ENCODE measurements around the gene PHAF1.
"Not testable (repeated sequence)": the region's sequence is repeated elsewhere in the genome, so short reads cannot be mapped to it uniquely, and the experiment has no call there.

PHAF1 gene

GRCh38 chr16:67105246-67105645 lies 4.5 kb upstream of the PHAF1 start:
- DNase-seq = no peak

- no peak for DNase-seq
These were observed 3.9 kb upstream of the PHAF1 start for GRCh38 chr16:67105881-67106280.

- DNase-seq = no peak
These were observed 1.3 kb upstream of the PHAF1 start for GRCh38 chr16:67108489-67108888.

GRCh38 chr16:67108931-67109406 lies 772 bp upstream of the PHAF1 start:
- DNase-seq = no peak

- DNase-seq = no peak
These were observed 2.3 kb downstream of the PHAF1 start for GRCh38 chr16:67111951-67112444.

GRCh38 chr16:67112591-67113399 lies 3.1 kb downstream of the PHAF1 start:
- DNase-seq = no peak

GRCh38 chr16:67114793-67115192 lies 5.1 kb downstream of the PHAF1 start:
- no peak for DNase-seq

GRCh38 chr16:67115639-67116038 lies 5.9 kb downstream of the PHAF1 start:
- peak; percentile 90 for DNase-seq

GRCh38 chr16:67116388-67117311 lies 6.9 kb downstream of the PHAF1 start:
- no peak for DNase-seq

- DNase-seq = no peak
These were observed 8.0 kb downstream of the PHAF1 start for GRCh38 chr16:67117716-67118115.

GRCh38 chr16:67120025-67120424 lies 10.3 kb downstream of the PHAF1 start:
- no peak for DNase-seq

- DNase-seq = not testable (repeated sequence)
These were observed 13.1 kb downstream of the PHAF1 start for GRCh38 chr16:67122799-67123198.

- no peak for DNase-seq
These were observed 18.7 kb downstream of the PHAF1 start for GRCh38 chr16:67128417-67128816.

GRCh38 chr16:67128887-67129286 lies 19.1 kb downstream of the PHAF1 start:
- DNase-seq = no peak

- no peak for DNase-seq
These were observed 19.7 kb downstream of the PHAF1 start for GRCh38 chr16:67129422-67129821.

- DNase-seq = peak; percentile 47
These were observed 27.9 kb downstream of the PHAF1 start for GRCh38 chr16:67137605-67138004.

GRCh38 chr16:67141391-67141790 lies 31.6 kb downstream of the PHAF1 start:
- DNase-seq = no peak

- no peak for DNase-seq
These were observed 32.6 kb downstream of the PHAF1 start for GRCh38 chr16:67142342-67142741.

- DNase-seq = no peak
These were observed 35.2 kb downstream of the PHAF1 start for GRCh38 chr16:67144943-67145342.

GRCh38 chr16:67145746-67146145 lies 36.0 kb downstream of the PHAF1 start:
- no peak for DNase-seq

GRCh38 chr16:67146523-67147357 lies 37.0 kb downstream of the PHAF1 start:
- DNase-seq = no peak

- no peak for DNase-seq
These were observed 37.8 kb downstream of the PHAF1 start for GRCh38 chr16:67147437-67148140.
